ENCODE measurements around the gene NXPH3.

Gene NXPH3

DNA sequence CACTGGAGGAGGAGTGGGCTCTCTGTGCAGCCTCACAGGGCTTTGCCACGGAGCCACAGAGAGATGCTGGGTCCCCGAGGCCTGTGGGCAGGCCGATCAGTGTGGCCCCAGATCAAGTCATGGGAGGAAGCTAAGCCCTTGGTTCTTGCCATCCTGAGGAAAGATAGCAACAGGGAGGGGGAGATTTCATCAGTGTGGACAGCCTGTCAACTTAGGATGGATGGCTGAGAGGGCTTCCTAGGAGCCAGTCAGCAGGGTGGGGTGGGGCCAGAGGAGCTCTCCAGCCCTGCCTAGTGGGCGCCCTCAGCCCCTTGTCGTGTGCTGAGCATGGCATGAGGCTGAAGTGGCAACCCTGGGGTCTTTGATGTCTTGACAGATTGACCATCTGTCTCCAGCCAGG, 3.9 kb downstream of the NXPH3 start:
- Histone ChIP-seq H3K36me3 (ENCODE audit: control insufficient read depth, insufficient read depth, low read length) (no peaks in the 10 kb centered on the region), H3K4me3 (replicated peaks; ENCODE audit: low read depth, low read length) (no peak overlapping the region), H3K27me3 (replicated peaks; ENCODE audit: control insufficient read depth, insufficient read depth, low read length) (no peaks in the 10 kb centered on the region; the same call in 1 of the 2 replicates)
- TF ChIP-seq, protein P1, sequence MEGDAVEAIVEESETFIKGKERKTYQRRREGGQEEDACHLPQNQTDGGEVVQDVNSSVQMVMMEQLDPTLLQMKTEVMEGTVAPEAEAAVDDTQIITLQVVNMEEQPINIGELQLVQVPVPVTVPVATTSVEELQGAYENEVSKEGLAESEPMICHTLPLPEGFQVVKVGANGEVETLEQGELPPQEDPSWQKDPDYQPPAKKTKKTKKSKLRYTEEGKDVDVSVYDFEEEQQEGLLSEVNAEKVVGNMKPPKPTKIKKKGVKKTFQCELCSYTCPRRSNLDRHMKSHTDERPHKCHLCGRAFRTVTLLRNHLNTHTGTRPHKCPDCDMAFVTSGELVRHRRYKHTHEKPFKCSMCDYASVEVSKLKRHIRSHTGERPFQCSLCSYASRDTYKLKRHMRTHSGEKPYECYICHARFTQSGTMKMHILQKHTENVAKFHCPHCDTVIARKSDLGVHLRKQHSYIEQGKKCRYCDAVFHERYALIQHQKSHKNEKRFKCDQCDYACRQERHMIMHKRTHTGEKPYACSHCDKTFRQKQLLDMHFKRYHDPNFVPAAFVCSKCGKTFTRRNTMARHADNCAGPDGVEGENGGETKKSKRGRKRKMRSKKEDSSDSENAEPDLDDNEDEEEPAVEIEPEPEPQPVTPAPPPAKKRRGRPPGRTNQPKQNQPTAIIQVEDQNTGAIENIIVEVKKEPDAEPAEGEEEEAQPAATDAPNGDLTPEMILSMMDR (IDR thresholded peaks at IDR 0.05; ENCODE audit: insufficient read depth, low read length, poor library complexity, severe bottlenecking): no peak
- no peak for DNase-seq (ENCODE audit: extremely low read depth, insufficient read length)

- no peaks in the 10 kb centered on the region for H3K36me3 ChIP-seq (ENCODE audit: control insufficient read depth, insufficient read depth, low read length)
- TF ChIP-seq, protein P1 (IDR thresholded peaks at IDR 0.05; ENCODE audit: insufficient read depth, low read length, poor library complexity, severe bottlenecking): no peak
- no peaks in the 10 kb centered on the region; the same call in 1 of the 2 replicates for H3K27me3 ChIP-seq (replicated peaks; ENCODE audit: control insufficient read depth, insufficient read depth, low read length)
- no peak overlapping the region for H3K4me3 ChIP-seq (replicated peaks; ENCODE audit: low read depth, low read length)
- no peak for DNase-seq (ENCODE audit: extremely low read depth, insufficient read length)
Observed at GRCh38 chr17:49580055-49580721, 4.5 kb downstream of the NXPH3 start.

DNA sequence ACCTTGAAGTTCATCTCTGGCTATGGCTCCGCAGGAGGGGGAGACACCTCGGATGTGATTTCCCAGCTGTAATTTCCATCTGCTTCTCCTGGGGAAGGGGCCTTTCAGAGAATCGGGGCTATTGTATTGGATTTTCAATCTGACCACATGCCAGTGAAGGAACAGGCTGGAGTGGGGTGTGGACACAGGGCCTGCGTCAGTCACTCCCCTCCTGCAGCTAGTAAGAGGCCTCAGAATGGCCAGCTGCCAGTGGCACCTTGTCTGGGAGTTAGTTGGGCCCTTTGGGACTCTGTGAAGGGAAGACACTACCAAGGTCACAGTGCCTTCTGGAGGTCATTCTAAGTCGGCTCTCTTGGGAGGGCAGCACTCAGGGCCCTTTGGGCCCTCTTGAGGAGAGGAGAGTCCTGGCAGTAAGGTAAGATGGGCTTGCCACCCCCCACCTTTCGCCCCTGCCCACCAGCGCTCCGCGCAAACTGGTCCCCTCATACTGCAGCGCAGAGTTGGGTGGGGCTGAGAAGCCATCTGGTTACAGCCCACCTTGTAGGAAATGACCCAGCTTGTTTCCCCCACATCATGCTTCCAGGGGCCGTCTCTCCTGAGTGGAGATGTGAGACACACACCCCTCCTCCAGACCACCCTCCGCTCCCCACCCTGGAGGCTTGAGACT, 5.4 kb downstream of the NXPH3 start:
- H3K36me3 ChIP-seq (ENCODE audit: control insufficient read depth, insufficient read depth, low read length): no peaks in the 10 kb centered on the region
- no peaks in the 10 kb centered on the region; the same call in 1 of the 2 replicates for H3K27me3 ChIP-seq (replicated peaks; ENCODE audit: control insufficient read depth, insufficient read depth, low read length)
- H3K4me3 ChIP-seq (replicated peaks; ENCODE audit: low read depth, low read length): no peak overlapping the region
- no peak for DNase-seq (ENCODE audit: extremely low read depth, insufficient read length)
- TF ChIP-seq, protein P1 (IDR thresholded peaks at IDR 0.05; ENCODE audit: insufficient read depth, low read length, poor library complexity, severe bottlenecking): no peak

DNA sequence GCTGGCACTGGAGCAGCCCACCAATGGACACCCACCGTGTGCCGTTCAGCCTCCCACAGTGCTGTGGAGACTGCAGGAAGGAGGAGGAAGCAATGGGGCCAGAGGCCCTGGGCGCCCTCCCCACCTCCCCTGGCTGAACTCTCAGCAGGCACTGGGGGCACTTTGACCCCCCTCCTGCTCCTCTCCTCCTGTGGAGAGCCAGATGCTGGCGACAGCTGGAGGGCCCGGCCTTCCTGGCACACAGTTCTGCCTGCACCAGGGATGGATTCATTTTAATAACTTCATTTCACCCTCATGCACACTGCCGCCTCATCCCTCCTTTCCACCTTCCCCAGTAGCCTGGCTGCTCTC, 6.0 kb downstream of the NXPH3 start:
- no peak overlapping the region for H3K4me3 ChIP-seq (replicated peaks; ENCODE audit: low read depth, low read length)
- no peaks in the 10 kb centered on the region for H3K36me3 ChIP-seq (ENCODE audit: control insufficient read depth, insufficient read depth, low read length)
- no peak for DNase-seq (ENCODE audit: extremely low read depth, insufficient read length)
- H3K27me3 ChIP-seq (replicated peaks; ENCODE audit: control insufficient read depth, insufficient read depth, low read length): no peaks in the 10 kb centered on the region; the same call in 1 of the 2 replicates
- TF ChIP-seq, protein P1 (IDR thresholded peaks at IDR 0.05; ENCODE audit: insufficient read depth, low read length, poor library complexity, severe bottlenecking): no peak

DNA sequence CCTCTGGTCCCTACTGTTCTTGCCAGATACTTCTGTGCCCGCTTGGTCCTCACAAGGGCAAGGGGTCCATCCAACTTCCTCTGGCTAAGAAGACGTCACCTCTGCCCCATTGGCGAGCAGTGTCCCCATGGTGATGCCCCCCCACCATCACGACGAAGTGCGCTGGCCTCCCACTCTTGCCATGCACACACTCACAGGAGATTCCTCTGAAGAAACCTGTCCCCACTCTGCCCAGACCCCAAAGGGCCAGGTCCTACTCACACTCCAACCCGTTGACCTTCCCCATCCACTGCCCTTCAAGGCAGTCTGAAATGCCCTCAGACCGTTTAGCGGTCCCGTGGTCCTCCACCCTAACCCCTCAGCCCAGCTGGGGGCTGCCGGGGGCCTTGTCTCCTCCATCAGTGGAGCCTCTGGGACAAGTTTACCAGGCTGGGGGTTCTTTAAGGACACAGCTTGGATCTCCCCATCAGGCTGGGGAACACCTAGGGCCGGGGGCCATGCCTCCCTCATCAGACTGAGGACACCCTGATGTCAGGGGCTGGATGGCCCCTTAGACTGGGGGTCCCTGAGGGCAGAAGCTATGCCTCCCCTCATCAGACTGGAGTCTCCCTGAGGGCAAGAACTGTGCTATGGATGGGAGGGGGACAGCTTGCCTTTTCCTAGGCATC, 6.5 kb downstream of the NXPH3 start:
- TF ChIP-seq, protein P1 (IDR thresholded peaks at IDR 0.05; ENCODE audit: insufficient read depth, low read length, poor library complexity, severe bottlenecking): no peak

More for the DNA sequence above, 6.5 kb downstream of the NXPH3 start:
- no peak for DNase-seq (ENCODE audit: extremely low read depth, insufficient read length)
- no peaks in the 10 kb centered on the region for H3K36me3 ChIP-seq (ENCODE audit: control insufficient read depth, insufficient read depth, low read length)
- H3K27me3 ChIP-seq (replicated peaks; ENCODE audit: control insufficient read depth, insufficient read depth, low read length): no peaks in the 10 kb centered on the region; the same call in 1 of the 2 replicates
- H3K4me3 ChIP-seq (replicated peaks; ENCODE audit: low read depth, low read length): no peak overlapping the region
